Sigmoid colon (tissue), 4 donors: ENCODE results near the gene SH2D7.

Source experiments
- CTCF ChIP-seq, 4 experiments: fragments of 450-650 bp in 3 of 4; fragments of 200-600 bp in 1 of 4; IDR thresholded peaks; one replicate each; pipeline ENCODE4 v1.5.1; 2016 to 2019; ENCODE audit warnings: antibody characterized with exemption in 4 of 4, mild to moderate bottlenecking in 3 of 4, moderate library complexity in 2 of 4
- EP300 ChIP-seq, 4 donors: sonication (generic); formaldehyde crosslinking; IDR thresholded peaks; one replicate each; pipeline ENCODE4 v1.6.1; 2017; ENCODE audit warnings: antibody characterized with exemption in 4 of 4
- POLR2A ChIP-seq, 2 donors: fragments of 450-650 bp; IDR thresholded peaks; one replicate each; pipeline ENCODE4 v1.6.1; 2016; ENCODE audit warnings: antibody characterized with exemption in 2 of 2, mild to moderate bottlenecking in 2 of 2, moderate library complexity in 2 of 2
- POLR2AphosphoS5 ChIP-seq, 4 donors: sonication (generic); formaldehyde crosslinking; IDR thresholded peaks; one replicate each; pipeline ENCODE4 v1.6.1; 2017; ENCODE audit warnings: antibody characterized with exemption in 4 of 4

- TF ChIP-seq POLR2A (IDR thresholded peaks at IDR 0.05) (no peak), EP300 (IDR thresholded peaks at IDR 0.05) (no peak), CTCF (IDR thresholded peaks at IDR 0.05) (no peak), POLR2AphosphoS5 (IDR thresholded peaks at IDR 0.05) (no peak)
Observed at GRCh38 chr15:78110096-78110495, 17.7 kb downstream of the SH2D7 start.
